GM18499 (cell line): Measurements from ENCODE around the gene SLC24A3.

Source experiments
- ATAC-seq: cut with Tn5 transposase; IDR thresholded peaks from one replicate; pipeline ENCODE4 v1.9.1; 2021; ENCODE audit warnings: moderate number of reproducible peaks; ENCODE audit not compliant: insufficient read depth, unreplicated experiment

The SLC24A3 gene

GRCh38 chr20:19300395-19300794, 88.0 kb downstream of the SLC24A3 start:
- no peak for ATAC-seq

GRCh38 chr20:19301142-19301541, 88.7 kb downstream of the SLC24A3 start:
- no peak for ATAC-seq

- ATAC-seq, result no peak
Measured at GRCh38 chr20:19301843-19302242, 89.4 kb downstream of the SLC24A3 start.

DNA sequence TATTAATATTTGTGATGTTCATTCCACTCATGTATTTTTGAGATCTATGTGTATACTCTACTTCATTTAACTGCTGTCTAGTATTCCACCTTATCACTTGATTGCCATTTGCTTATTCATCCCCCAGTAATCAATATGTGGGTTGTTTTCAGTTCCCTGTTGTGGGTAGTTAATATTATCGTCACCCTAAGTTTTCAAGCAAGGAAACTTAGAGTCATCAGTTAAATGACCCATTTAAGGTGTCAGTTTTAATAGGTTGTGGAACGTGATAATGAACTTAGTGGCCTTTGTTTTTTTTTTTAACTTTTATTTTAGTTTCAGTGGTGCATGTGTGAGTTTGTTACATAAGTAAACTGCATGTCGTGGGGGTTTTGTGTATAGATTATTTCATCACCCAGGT, 90.3 kb downstream of the SLC24A3 start:
- ATAC-seq, result no peak

DNA sequence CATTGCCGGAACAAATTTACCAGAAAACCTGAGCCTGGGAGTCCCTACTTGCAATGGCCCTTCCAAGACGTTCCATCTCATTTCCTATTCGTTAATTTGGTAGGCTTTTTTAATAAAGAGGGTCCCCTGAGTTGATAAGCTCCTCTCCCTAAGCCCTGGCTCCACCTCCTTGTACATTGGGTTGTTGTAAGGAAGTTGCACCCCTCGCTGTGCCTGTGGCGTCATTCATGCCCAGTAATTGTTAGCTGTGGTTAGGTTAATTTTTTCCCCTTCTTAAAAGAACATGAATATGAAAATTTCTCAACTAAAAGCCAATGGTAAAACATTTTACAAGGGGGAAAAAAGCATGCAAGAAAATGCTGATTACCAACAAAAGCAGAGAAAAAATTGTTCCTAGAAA, 91.9 kb downstream of the SLC24A3 start:
- ATAC-seq, result no peak

- no peak for ATAC-seq
Measured at GRCh38 chr20:19304886-19305415, 92.5 kb downstream of the SLC24A3 start.

GRCh38 chr20:19308146-19308545, 95.7 kb downstream of the SLC24A3 start:
- ATAC-seq, result no peak

DNA sequence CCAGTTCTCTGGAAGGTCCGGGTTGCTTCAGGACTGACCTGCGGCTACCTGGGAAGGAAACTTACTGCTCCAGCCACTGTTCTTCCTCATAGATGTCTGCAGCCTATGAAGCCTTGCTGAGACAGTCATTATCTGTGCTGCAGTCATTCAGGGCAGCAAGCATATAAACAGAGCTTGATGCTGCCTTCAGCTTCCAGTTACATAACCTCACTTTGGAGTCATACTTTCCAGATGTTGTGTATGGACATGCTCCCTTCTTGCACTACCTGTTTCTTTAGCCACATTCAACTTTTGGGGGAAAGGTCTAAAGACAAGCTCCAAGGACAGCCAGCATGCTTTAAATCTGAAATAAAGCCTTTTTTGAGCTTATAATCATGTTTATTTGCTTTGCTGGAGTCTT, 98.1 kb downstream of the SLC24A3 start:
- ATAC-seq, result no peak

DNA sequence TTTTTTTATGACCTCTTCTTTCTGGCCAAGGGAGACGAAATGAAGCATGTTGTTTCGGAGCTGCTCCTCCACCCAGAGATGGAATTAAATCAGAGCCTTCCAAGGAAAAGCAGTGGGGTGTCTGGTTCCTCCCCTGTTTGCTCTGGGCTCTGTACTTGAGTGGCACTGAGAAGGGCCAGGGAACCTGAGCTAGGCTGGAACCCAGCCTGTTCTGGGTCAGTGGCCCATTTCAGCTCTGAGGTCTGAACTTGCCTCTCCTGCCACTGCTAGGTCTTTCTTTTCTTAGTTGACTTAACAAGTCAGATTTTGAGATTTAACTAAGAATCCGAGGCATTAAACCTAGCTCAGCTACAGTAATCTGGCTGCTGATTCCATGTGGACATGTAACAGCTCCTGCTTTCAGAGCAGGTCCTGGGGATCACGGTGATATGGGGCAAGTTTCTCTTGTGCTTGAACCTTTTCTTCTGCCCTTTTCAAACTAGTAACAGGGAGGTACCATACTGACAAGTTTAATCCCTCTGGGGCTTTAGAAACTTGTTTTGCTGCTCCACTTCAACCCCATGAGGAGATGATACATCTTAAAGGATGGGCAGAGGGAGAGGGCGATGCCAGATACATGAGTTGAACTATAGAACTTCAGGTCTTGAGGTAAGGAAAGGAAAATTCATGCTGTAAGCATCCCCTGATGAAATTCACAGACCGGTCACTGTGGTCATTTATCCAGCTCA, 101.1 kb downstream of the SLC24A3 start:
- ATAC-seq, result no peak

- no peak for ATAC-seq
Measured at GRCh38 chr20:19314621-19315020, 102.2 kb downstream of the SLC24A3 start.

- ATAC-seq, result no peak
Measured at GRCh38 chr20:19317237-19318069, 105.0 kb downstream of the SLC24A3 start.

DNA sequence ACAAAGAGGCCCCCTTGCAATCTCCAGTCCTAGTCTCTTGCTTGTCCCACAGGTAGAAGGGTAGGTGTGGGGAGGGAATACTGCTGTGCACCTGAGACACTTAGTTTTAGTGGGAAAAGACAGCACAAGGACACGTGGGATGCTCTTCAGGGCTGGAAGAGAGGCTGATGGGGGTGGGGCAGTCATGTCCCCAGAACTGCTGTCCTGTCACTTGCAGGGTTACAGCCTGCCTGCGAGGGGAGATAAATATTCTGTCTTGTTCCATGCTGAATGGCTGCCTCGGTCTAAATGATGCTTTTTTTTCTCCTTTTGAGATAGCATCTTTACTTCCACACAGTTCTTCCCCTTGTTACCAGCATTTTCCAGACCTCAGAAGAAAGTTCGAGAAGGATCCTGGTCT, 106.2 kb downstream of the SLC24A3 start:
- no peak for ATAC-seq

DNA sequence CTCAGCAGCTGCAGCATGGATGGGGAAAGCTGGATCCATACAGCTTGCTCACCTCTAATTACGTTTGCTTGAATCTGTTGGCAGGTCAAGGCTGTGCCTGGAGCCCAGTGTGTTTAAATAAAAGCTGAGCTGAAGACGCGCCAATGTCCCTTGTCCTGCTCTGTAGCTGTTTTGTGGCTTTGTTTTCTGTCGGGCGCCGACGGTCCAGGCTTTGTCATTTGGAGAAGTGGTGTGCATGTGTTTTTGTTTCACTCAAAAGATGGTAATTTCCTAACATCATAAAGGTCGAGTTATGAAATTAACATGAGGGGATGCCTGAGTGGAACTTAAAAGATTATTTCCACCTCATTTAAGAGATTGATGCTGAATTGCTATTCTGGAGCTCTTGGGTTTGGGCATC, 107.6 kb downstream of the SLC24A3 start:
- ATAC-seq, result no peak

GRCh38 chr20:19321176-19321575, 108.7 kb downstream of the SLC24A3 start:
- ATAC-seq, result no peak

DNA sequence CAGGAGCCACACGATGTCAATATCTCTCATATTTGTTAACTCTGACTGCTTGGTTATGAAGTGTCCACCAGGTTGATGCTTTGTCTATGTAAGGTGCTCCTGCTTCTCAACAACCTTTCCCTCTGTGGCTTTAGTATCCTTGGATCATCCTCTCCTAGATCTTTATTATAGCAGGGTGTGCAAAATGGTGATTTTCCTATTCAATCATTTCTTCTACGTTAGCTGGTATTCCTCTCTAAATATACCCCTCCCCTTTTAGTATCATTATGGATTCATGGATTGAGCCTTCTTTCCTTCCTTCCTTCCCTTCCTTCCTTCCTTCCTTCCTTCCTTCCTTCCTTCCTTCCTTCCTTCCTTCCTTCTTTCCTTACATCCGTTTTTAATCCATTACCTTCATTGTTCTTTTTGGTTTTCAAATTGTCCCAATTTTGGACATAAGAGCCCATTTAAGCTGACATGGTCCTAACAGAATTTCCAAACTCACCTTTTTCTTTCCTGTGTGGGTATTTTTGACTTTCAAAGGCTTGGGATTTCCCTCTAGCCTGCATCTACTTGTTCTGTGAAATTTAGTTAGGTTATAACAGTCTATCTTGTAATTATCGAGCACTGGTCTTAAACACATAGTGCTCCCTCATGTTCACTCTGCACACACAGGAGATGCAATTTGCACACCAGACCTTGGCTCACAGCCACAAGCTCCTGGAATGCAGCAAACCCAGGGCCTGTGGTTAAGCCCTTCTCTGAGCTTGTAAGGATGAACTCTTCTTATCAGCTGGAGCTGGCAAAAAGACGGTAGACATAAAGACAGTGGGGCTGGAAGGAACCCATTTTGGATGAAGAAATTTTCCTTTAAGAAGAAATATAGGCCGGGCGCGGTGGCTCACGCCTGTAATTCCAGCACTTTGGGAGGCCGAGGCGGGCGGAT, 109.9 kb downstream of the SLC24A3 start:
- no peak for ATAC-seq

- no peak for ATAC-seq
Measured at GRCh38 chr20:19327401-19327800, 115.0 kb downstream of the SLC24A3 start.

- ATAC-seq, result no peak
Measured at GRCh38 chr20:19328676-19329075, 116.2 kb downstream of the SLC24A3 start.

GRCh38 chr20:19330038-19330437, 117.6 kb downstream of the SLC24A3 start:
- no peak for ATAC-seq

GRCh38 chr20:19330731-19331130, 118.3 kb downstream of the SLC24A3 start:
- ATAC-seq, result no peak

DNA sequence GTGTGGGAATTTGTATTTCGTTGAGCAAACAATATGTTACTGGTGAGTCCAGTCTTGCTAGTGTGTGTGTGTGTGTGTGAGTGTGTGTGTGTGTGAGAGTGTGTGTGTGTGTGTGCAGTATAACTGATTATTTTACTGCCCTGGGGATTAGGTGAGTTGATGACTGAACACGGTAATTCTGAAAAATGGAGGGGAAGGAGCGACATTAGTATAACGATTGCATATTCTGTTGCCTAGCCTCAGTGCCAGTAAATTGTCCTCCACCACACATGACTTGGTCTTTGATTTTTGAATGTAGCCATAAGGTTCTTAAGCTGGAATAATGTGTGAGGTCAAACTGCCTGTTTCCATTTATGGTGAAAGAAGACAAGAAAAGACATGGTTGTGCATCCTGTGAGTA, 121.1 kb downstream of the SLC24A3 start:
- ATAC-seq, result no peak
